ENCODE measurements around the gene PEAR1. TPM values are rescaled to one million over a fixed set of nuclear protein-coding genes. Genes with fewer than 3 reads are reported as not detected.

Gene PEAR1
- total RNA-seq, 4 donors from 2014 or later: 5.9 to 40.9 (median 8.7) TPM

DNA sequence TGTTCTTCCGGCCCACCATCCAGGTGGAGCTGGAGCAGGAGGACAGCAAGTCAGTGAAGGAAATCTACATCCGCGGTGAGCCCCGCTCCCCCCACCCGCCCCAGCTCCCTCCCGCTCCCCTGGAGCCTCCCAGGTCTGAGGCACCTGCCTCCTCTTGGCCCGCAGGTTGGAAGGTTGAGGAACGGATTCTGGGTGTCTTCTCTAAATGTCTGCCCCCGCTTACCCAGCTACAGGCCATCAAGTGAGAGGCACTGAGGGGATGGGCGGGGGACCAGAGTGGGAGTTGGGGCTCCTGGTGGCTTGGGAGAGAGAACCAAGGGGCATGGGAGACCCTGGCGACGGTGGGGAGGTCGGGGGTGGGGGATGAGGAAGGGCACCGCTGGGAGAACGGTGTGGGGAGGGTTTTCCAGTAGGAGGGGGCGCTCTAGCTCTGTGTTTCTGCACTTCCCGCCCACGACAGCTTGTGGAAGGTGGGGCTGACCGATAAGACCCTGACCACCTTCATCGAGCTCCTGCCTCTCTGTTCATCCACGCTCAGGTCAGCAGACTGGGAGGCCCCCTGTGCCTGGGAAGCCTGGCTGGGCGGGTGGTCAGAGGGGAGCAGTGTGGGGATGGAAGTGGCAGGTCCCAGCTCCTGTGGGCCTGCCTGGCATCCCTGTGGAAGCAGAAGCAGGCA, 31.1 kb downstream of the PEAR1 start:
- TF ChIP-seq, protein P1, sequence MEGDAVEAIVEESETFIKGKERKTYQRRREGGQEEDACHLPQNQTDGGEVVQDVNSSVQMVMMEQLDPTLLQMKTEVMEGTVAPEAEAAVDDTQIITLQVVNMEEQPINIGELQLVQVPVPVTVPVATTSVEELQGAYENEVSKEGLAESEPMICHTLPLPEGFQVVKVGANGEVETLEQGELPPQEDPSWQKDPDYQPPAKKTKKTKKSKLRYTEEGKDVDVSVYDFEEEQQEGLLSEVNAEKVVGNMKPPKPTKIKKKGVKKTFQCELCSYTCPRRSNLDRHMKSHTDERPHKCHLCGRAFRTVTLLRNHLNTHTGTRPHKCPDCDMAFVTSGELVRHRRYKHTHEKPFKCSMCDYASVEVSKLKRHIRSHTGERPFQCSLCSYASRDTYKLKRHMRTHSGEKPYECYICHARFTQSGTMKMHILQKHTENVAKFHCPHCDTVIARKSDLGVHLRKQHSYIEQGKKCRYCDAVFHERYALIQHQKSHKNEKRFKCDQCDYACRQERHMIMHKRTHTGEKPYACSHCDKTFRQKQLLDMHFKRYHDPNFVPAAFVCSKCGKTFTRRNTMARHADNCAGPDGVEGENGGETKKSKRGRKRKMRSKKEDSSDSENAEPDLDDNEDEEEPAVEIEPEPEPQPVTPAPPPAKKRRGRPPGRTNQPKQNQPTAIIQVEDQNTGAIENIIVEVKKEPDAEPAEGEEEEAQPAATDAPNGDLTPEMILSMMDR (IDR thresholded peaks at IDR 0.05; ENCODE audit: low read depth): no peak

GRCh38 chr1:156925154-156926010, 31.9 kb downstream of the PEAR1 start:
- TF ChIP-seq, protein P1 (IDR thresholded peaks at IDR 0.05; ENCODE audit: low read depth): no peak

- TF ChIP-seq, protein P1 (IDR thresholded peaks at IDR 0.05; ENCODE audit: low read depth): no peak
These were observed 32.7 kb downstream of the PEAR1 start for GRCh38 chr1:156926175-156926574.

- TF ChIP-seq, protein P1 (IDR thresholded peaks at IDR 0.05; ENCODE audit: low read depth): no peak
These were observed 33.9 kb downstream of the PEAR1 start for GRCh38 chr1:156927215-156928042.

- TF ChIP-seq, protein P1 (IDR thresholded peaks at IDR 0.05; ENCODE audit: low read depth): no peak
These were observed 34.6 kb downstream of the PEAR1 start for GRCh38 chr1:156928043-156928602.

GRCh38 chr1:156929596-156930238, 36.2 kb downstream of the PEAR1 start:
- TF ChIP-seq, protein P1 (IDR thresholded peaks at IDR 0.05; ENCODE audit: low read depth): no peak
